Measurements from ENCODE around the gene CCNYL1.

Gene CCNYL1

DNA sequence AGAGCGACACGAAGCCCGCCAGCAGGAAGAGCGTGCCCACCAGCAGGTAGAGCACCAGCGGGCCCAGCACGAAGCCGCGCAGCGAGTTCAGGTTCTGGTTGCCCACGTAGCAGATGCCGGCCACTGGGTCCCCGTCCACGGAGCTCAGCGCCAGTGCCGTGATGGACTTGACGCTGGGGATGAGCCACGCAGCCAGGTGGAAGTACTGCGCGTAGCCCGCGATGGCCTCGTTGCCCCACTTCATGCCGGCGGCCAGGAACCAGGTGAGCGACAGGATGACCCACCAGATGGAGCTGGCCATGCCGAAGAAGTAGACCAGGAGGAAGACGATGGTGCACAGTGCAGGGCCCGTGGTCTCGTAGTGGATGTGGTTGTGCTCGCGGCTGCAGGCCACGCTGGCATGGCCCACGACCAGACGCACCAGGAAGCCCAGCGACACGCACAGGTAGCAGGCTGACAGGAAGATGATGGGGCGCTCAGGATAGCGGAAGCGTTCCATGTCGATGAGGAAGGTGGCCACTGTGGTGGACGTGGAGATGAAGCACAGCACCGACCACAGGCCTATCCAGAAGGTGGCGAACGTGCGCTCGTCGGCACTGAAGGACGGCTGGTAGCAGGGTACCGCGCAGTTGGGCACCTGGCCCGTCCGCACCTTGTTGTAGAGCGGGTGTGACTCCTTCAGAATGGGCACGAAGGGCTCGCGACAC, 56.2 kb downstream of the CCNYL1 start:
- DNase-seq = peak; percentile 29

- peak; percentile 68 for DNase-seq
These were observed 56.9 kb downstream of the CCNYL1 start for GRCh38 chr2:207768168-207768865.

- peak; percentile 69 for DNase-seq
These were observed 57.6 kb downstream of the CCNYL1 start for GRCh38 chr2:207768866-207769596.

GRCh38 chr2:207770602-207771404, 59.4 kb downstream of the CCNYL1 start:
- DNase-seq = no peak

DNA sequence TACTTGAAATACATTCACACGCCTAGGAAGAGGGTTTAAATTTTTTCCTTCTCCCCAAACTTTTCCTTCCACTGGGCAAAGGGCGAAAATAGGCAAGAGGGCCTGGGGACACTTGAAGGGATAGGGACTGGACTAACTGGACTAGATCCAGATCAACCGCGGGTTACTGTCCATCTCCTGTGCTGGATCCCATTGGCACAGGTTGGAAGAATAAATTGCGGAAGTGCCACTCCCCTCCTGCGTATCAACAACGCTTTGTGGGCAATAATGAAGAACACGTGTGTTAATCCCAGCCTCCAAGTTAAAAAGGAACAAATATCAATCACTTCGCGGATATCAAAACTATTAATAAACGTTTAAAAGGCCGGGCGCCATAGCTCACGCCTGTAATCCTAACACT, 60.0 kb downstream of the CCNYL1 start:
- DNase-seq = no peak

DNA sequence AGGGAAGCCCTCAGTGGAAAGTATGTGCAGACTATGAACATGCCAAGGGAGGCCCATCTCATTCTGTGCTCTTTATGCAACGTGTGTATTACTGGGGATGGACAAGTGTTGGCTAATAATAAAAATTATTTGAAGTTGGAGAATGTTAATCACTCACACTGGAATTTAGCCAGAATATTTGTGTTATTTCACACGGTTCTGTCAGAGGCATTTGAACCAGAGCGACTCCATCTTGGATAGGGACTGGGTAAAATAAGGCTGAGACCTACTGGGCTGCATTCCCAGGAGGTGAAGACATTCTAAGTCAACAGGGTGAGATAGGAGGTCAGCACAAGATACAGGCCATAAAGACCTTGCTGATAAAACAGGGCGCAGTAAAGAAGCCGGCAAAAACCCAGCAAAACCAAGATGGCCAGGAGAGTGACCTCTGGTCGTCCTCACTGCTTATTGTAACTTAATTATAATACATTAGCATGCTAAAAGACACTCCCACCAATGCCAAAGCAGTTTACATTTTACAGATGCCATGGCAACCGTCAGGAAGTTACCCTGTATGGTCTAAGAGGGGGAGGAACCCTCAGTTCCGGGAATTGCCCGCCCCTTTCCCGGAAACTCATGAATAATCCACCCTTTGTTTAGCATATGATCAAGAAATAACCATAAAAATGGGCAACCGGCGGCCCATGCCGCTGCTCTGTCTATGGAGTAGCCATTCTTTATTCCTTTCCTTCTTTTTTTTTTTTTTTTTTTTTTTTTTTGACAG, 60.8 kb downstream of the CCNYL1 start:
- DNase-seq = no peak

- no peak for DNase-seq
These were observed 61.4 kb downstream of the CCNYL1 start for GRCh38 chr2:207772844-207773205.

DNA sequence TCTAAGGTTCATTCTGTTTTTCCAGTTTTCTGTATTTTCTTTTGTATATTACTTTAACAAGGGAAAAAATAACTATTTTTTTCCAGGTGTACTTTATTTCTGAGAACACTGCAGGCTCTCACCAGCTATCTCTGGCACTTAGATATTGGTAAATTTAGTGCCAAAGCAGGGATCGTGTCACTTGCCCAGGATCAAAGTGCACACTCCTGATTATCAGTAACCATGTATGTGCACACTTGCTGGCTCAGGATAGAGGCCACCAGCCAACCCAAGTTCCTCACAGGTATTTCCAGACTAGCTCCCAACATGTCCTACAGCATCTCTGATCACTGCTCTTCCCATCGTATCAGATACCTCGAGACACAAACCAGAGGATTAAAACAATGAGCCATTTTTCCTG, 64.0 kb downstream of the CCNYL1 start:
- DNase-seq = no peak

GRCh38 chr2:207777124-207777523, 65.7 kb downstream of the CCNYL1 start:
- no peak for DNase-seq

DNA sequence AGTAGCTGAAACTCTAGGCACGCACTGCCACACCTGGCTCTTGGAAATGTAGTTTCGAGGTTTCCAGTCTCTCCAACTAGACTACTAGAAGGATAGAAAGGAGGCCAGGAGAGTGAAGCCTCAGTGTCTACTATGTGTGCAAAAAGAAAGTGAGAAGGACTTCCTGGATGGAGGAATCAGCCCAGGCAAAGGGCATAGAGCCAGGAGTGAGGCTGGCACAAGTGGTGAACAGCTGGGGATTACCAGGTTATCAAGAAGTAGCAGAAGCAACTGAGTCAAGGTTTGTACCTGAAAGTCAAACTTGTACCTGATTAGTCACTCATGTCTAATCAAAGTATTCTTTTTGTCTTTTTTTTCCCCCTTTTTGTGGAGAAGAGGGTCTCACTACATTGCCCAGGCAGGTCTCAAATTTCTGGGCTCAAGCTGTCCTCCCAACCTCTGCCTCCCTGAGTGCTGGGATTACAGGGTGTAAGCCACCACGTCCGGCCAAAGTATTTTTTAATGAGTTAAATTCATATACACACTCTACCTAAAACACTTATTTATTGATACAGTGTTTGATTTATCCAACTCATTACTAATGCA, 67.0 kb downstream of the CCNYL1 start:
- no peak for DNase-seq

DNA sequence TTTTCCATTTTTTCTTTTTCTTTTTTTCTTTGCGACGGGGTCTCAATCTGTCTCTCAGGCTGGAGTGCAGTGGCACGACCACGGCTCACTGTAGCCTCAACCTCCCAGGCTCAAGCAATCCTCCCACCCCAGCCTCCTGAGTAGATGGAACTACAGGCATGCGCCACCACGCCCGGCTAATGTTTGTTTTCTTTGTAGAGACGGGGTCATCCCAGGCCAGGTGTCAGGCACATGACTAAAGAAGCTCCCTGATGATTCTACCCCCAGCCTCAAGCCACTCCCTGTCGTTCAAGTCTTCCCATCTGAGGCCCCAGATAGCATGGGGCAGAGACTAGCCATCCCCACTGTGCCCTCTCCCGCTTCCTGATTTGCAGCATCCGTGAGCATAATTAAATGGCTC, 68.1 kb downstream of the CCNYL1 start:
- peak; percentile 35 for DNase-seq

DNA sequence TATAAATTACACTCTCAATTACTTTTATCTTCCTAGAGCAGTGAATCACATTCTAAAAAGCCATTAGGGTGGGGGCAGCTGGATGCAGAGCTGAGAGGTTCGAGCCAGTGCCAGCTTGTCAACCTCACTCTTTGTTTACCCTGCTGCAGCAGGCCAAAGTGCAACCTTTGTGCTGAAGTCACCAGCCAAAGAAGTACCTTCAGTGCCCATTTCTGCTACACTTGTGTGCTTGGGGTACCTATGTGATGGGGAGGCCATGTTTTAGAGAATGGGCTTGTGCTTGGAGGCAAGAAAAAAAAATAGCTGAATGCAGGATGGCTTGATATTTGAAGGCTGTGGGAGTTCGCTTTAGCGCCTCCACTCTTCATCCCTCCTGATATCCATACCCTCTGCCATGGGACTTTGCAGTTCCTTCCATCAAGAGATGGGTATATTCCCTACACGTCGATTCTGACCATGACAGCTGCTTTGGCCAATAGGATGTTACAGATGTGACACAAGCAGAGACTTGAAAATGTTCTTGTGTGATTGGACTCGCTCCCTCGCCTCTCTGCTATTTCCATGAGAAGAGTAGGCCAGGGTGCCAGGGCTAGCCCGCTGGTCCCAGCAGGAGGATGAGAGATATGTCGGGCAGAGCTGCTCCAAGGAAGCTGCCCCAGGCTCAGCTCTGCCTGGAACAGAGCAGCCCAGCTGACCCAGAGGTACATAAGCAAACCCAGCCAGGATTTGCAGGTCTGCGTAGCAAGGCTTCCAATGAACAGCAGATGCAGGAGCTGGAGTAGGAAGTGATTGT, 71.0 kb downstream of the CCNYL1 start:
- no peak for DNase-seq

DNA sequence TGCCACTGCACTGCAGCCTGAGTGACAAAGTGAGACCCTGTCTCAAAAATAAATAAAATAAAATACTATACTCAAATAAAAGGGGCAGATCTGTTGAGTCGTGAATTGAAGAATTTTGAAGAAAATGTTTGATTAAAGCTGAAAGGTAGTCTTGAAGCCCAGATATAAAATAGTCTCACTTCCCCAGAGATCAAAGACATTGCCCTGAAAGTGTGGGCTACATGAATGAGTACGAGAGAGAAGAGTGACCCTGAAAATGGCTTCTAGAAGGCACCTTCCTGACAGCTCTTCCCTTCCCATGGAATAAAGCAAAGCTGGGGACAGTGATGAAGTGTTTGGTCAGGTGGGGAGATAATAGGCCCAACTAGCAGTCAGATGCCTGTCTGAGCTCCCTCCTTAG, 72.1 kb downstream of the CCNYL1 start:
- no peak for DNase-seq

DNA sequence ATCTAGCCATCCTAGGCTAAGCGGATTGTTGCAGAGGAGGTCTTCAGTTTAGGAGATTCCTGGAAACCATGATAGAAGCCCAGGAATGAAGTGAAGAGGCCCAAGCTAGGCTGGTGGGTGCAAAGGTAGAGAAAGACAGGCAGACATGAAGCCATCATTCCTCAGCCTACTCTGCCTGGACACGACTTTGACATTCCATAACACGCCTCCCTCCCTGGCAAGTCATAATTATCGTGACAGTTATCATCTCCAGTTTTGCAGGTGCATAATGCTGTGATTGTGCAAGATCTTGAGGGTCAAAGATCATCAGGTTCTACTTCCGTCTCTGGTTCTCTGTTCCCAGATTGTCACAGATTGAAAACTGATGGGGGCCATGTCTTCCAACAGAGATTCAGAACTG, 73.5 kb downstream of the CCNYL1 start:
- DNase-seq = no peak

DNA sequence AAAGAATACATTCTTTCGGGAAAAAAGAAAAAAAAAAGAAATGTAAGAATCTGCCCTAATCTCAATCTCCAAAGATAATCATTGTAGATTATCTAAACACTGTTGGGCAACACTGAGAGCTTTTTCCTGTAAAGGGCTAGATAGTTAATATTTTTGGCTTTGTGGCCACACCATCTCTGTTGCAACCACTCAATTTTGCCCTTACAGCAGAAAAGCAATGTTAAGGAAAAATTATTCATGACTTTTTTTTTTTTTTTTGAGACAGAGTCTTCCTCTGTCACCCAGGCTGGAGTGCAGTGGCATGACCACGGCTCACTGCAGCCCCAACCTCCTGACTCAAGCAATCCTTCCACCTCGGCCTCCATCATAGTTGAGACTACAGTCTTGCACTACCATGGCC, 75.6 kb downstream of the CCNYL1 start:
- DNase-seq = no peak

DNA sequence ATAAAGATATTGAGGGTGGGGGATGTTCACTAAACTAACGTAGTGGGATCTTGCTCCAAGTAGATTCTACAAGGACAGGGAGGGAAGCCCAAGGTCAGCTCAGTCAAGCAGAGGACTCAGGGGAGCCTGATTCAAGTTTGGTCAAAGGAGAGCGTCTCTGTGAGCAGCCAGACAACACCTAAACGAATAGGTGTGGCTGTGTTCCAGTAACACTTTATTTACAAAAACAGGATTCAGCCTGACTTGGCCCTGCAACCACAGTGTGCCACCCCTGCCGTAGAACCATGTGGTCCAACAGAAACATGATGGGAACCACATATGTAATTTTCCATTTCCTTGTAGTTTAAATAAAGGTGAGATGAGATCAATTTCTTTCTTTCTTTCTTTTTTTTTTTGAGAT, 76.4 kb downstream of the CCNYL1 start:
- DNase-seq = no peak

- no peak for DNase-seq
These were observed 79.5 kb downstream of the CCNYL1 start for GRCh38 chr2:207790898-207791297.

- no peak for DNase-seq
These were observed 80.3 kb downstream of the CCNYL1 start for GRCh38 chr2:207791579-207792243.

DNA sequence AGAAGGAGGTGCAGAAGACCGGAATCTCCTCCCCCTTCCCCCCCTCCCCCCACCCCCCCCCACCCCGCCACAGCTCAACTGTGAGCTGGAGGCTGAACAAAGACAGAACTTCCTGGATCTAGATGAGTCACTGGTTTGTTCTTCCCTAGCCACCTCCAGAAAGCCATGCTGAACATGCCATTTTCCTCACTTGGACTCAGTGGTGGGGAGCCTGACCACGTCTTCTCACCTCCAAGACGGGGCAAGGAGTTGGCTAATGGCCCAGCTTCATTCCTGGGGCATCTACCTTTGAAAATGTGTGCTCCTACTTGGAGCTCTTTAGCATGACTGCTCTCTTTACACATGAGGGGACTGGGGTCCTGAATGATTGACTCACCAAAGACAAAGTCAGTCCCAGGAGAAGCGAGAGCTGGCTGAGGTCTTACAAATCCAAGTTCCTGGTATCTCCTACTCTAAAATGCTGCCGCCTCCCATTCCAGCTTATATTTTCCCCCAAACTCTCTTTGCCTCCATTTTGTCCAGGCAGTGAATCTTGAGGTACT, 80.9 kb downstream of the CCNYL1 start:
- no peak for DNase-seq

Data from NCI-H82 (cell line).